SU-DHL-6 (cell line): Measurements from ENCODE around the gene PRKN.

Experiments used
- H2AFZ ChIP-seq: fragments of 200-600 bp; sonication (generic); 2 replicates; pipeline ENCODE4 v1.6.1; 2014; ENCODE audit warnings: low read depth, mild to moderate bottlenecking, moderate library complexity, mixed read lengths, antibody characterized with exemption, low read length; ENCODE audit not compliant: severe bottlenecking
- H3F3A ChIP-seq: fragments of 200-600 bp; shearing (Covaris generic); 2 replicates; pipeline ENCODE4 v1.6.0; 2016; ENCODE audit warnings: antibody characterized with exemption, mild to moderate bottlenecking; ENCODE audit not compliant: insufficient read depth
- H3K27ac ChIP-seq: fragments of 200-600 bp; sonication (generic); 2 replicates; pipeline ENCODE4 v1.5.1; 2016; ENCODE audit warnings: low read depth, mild to moderate bottlenecking, low read length, moderate library complexity, mixed read lengths
- H3K27me3 ChIP-seq: fragments of 200-600 bp; sonication (generic), shearing (Covaris generic); 2 replicates; pipeline ENCODE4 v1.6.0; 2014; ENCODE audit warnings: mild to moderate bottlenecking, low read length
- H3K36me3 ChIP-seq: fragments of 200-600 bp; sonication (generic); 2 replicates; pipeline ENCODE4 v1.6.1; 2014; ENCODE audit warnings: mild to moderate bottlenecking, low read length, mixed read lengths
- H3K4me2 ChIP-seq: fragments of 300-600, 200-600 bp; shearing (Covaris generic), sonication (generic); 2 replicates; pipeline ENCODE4 v1.6.0; 2014; ENCODE audit warnings: low read length, low read depth, mild to moderate bottlenecking; ENCODE audit not compliant: poor library complexity, severe bottlenecking
- H3K4me3 ChIP-seq: fragments of 200-600 bp; sonication (generic); 2 replicates; pipeline ENCODE4 v1.5.1; 2014; ENCODE audit warnings: antibody characterized with exemption, low read length, mild to moderate bottlenecking, mixed read lengths; ENCODE audit not compliant: insufficient read depth, poor library complexity, severe bottlenecking
- H3K79me2 ChIP-seq: fragments of 200-600 bp; sonication (generic); 2 replicates; pipeline ENCODE4 v1.6.1; 2014; ENCODE audit warnings: mild to moderate bottlenecking, low read length, moderate library complexity; ENCODE audit not compliant: insufficient read depth
- H3K9ac ChIP-seq: fragments of 200-600 bp; sonication (generic); 2 replicates; pipeline ENCODE4 v1.7.0; 2014; ENCODE audit warnings: mild to moderate bottlenecking, low read length
- H3K9me2 ChIP-seq: fragments of 200-600 bp; sonication (generic); replicated peaks from 2 replicates; pipeline ENCODE4 v1.6.1; 2014; ENCODE audit warnings: low read length; ENCODE audit not compliant: insufficient read depth
- H3K9me3 ChIP-seq: fragments of 200-600 bp; sonication (generic); 2 replicates; pipeline ENCODE4 v1.6.1; 2014; ENCODE audit warnings: low read length, mixed read lengths; ENCODE audit not compliant: insufficient read depth
- H4K20me1 ChIP-seq: fragments of 200-600 bp; sonication (generic); 2 replicates; pipeline ENCODE4 v1.6.1; 2014; ENCODE audit warnings: low read depth, mild to moderate bottlenecking, antibody characterized with exemption, low read length, moderate library complexity, mixed read lengths
- EZH2phosphoT487 ChIP-seq: fragments of 200-600 bp; sonication (generic), shearing (Covaris generic); conservative IDR thresholded peaks from 2 replicates; pipeline ENCODE4 v1.6.1; 2018; ENCODE audit warnings: mild to moderate bottlenecking, antibody characterized with exemption, low read length, moderate library complexity, mixed read lengths
- TF ChIP-seq, protein P1 (sequence below): fragments of 200-600 bp; sonication (generic); IDR thresholded peaks from one replicate; pipeline ENCODE4 v1.5.1; 2017; ENCODE audit warnings: antibody characterized with exemption, mild to moderate bottlenecking, low read length, moderate library complexity; ENCODE audit not compliant: insufficient read depth, poor library complexity, severe bottlenecking

The PRKN gene

DNA sequence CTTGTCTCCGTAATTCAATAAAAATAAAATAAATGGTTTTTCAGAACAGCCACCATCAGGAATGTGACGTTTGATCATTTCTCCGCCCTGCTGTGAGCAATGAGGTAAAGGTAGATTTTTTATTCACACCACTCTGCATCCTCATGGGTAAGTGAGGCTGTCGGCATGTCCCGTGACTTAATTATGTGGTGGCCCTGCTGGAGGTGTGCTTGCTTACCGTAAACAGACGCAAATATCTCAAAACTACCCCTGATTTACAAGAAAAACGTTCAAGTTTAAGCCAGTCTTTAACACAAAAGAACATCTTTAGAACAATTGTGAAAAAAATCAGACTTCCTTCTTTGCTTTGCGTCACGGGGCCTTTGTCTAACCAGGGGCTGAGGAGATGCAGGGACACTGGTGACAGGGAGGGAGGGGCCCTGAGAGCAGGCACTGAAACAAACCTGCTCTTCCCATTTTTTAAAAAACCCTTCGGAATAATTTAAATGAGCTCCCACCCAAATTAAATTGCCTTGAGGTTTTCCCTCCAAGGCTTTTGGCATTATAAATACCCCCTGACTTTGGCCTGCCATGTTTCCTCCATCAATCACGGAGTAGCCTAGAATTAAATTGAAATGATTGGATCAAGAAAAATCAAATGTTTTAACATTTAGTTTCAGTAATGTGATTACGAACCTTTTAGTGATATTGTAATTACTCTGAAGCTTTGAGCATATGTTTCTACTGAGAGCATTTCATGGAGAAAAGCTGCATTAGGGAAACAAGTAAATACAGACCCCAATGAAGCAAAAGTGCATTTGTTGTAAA lies 13.4 kb downstream of the PRKN start:
- TF ChIP-seq, protein P1, sequence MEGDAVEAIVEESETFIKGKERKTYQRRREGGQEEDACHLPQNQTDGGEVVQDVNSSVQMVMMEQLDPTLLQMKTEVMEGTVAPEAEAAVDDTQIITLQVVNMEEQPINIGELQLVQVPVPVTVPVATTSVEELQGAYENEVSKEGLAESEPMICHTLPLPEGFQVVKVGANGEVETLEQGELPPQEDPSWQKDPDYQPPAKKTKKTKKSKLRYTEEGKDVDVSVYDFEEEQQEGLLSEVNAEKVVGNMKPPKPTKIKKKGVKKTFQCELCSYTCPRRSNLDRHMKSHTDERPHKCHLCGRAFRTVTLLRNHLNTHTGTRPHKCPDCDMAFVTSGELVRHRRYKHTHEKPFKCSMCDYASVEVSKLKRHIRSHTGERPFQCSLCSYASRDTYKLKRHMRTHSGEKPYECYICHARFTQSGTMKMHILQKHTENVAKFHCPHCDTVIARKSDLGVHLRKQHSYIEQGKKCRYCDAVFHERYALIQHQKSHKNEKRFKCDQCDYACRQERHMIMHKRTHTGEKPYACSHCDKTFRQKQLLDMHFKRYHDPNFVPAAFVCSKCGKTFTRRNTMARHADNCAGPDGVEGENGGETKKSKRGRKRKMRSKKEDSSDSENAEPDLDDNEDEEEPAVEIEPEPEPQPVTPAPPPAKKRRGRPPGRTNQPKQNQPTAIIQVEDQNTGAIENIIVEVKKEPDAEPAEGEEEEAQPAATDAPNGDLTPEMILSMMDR = no peak
- TF ChIP-seq EZH2phosphoT487 = no peak
- no peak overlapping the region for H3K4me3 ChIP-seq
- no peak overlapping the region for H3K4me2 ChIP-seq
- no peaks in the 10 kb centered on the region for H4K20me1 ChIP-seq
- no peak overlapping the region for H2AFZ ChIP-seq
- H3K79me2 ChIP-seq = no peaks in the 10 kb centered on the region
- no peaks in the 10 kb centered on the region for H3K27me3 ChIP-seq
- no peaks in the 10 kb centered on the region for H3K36me3 ChIP-seq
- H3K9me3 ChIP-seq = no peaks in the 10 kb centered on the region
- H3K9me2 ChIP-seq = no peaks in the 10 kb centered on the region
- H3K27ac ChIP-seq = no peak overlapping the region
- H3K9ac ChIP-seq = no peak overlapping the region
- no peaks in the 10 kb centered on the region for H3F3A ChIP-seq

DNA sequence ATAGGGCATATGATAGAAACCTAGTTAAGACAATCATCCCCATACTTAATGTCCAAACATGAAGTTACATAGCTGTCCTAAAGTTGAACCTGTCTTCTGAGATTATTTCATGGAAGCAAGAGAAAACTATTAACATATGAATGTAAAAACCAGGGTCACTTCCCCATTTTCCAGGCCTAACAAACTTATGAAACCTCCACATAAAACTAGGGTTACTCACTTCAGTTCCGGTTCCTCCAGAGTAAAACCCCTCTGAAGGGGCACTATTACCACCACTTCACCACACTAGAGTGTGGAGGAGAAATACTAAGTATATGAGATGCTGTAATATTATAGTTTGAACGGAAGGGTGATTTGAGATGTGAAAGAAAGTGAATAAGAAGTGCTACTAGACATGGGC lies 14.9 kb downstream of the PRKN start:
- H3K4me3 ChIP-seq = no peak overlapping the region
- no peaks in the 10 kb centered on the region for H4K20me1 ChIP-seq
- H3K4me2 ChIP-seq = no peak overlapping the region
- H3K79me2 ChIP-seq = no peaks in the 10 kb centered on the region
- H3K27me3 ChIP-seq = no peaks in the 10 kb centered on the region
- H3K27ac ChIP-seq = no peak overlapping the region
- no peaks in the 10 kb centered on the region for H3K36me3 ChIP-seq
- H3K9me3 ChIP-seq = no peaks in the 10 kb centered on the region
- H3K9ac ChIP-seq = no peak overlapping the region
- no peak overlapping the region for H2AFZ ChIP-seq
- no peaks in the 10 kb centered on the region for H3K9me2 ChIP-seq
- no peaks in the 10 kb centered on the region for H3F3A ChIP-seq
- no peak for TF ChIP-seq EZH2phosphoT487
- TF ChIP-seq, protein P1 = no peak

DNA sequence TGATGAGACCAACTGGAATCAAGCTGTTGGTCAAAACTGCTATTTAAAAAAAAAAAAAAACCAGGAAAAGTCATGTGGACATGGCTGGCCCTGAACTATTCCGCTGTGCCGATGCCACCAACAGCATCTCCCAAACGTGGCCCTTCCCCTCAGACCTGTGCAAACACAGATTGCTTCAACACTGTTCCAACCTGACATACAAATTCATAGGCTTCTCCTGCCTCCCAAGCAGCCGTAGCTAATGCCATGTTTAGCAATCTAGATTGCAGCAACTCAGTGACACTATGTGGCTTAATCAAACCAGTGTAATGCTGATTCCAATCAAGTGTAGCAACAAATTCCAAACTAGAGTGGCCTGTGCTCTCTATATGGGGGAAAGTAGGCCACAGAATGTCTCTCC lies 16.2 kb downstream of the PRKN start:
- Histone ChIP-seq H3K27ac (no peak overlapping the region), H3K4me3 (no peak overlapping the region), H4K20me1 (no peaks in the 10 kb centered on the region), H3K27me3 (no peaks in the 10 kb centered on the region), H3K36me3 (no peaks in the 10 kb centered on the region), H3K4me2 (no peak overlapping the region), H3K9me3 (no peaks in the 10 kb centered on the region), H3K9me2 (no peaks in the 10 kb centered on the region), H3F3A (no peaks in the 10 kb centered on the region), H3K79me2 (no peaks in the 10 kb centered on the region), H3K9ac (no peak overlapping the region), H2AFZ (no peak overlapping the region)
- TF ChIP-seq EZH2phosphoT487 = no peak
- TF ChIP-seq, protein P1 = no peak
